BLaER1 treated with 17β-estradiol and CSF1 and Interleukin-3, amounts not matched to agents 10 nM and 100 nM (cell line): ENCODE data around the gene DNM3.
A peak's percentile ranks its signal among the peaks of the same experiment; 100 is the strongest.

Experiments
- H3K27ac ChIP-seq, 11 experiments: shearing (Covaris generic); formaldehyde crosslinking; 2 replicates each; pipeline ENCODE4 v1.8.1; 2022
- H3K27me3 ChIP-seq, 11 experiments: shearing (Covaris generic); formaldehyde crosslinking; 2 replicates each; pipeline ENCODE4 v1.8.1; 2022
- H3K36me3 ChIP-seq, 11 experiments: shearing (Covaris generic); formaldehyde crosslinking; 2 replicates each; pipeline ENCODE4 v1.8.1; 2022
- H3K4me1 ChIP-seq, 10 experiments: shearing (Covaris generic); formaldehyde crosslinking; 2 replicates each; pipeline ENCODE4 v1.8.1; 2022
- H3K4me2 ChIP-seq, 11 experiments: shearing (Covaris generic); formaldehyde crosslinking; 2 replicates each; pipeline ENCODE4 v1.8.1; 2022
- H3K4me3 ChIP-seq, 10 experiments: shearing (Covaris generic); formaldehyde crosslinking; 2 replicates each; pipeline ENCODE4 v1.8.1; 2022
- H3K9ac ChIP-seq, 11 experiments: shearing (Covaris generic); formaldehyde crosslinking; 2 replicates each; pipeline ENCODE4 v1.8.1; 2022
- H3K9me3 ChIP-seq, 11 experiments: shearing (Covaris generic); formaldehyde crosslinking; replicated peaks in 1 of 11; 2 replicates each; pipeline ENCODE4 v1.8.1; 2022
- H4K20me1 ChIP-seq, 11 experiments: shearing (Covaris generic); formaldehyde crosslinking; 2 replicates each; pipeline ENCODE4 v1.8.1; 2022
- Cebpa-rat ChIP-seq, 11 experiments: shearing (Covaris generic); IDR thresholded peaks; 2 replicates each; pipeline ENCODE4 v1.8.1; 2022

The DNM3 gene

GRCh38 chr1:172414331-172414730, 573.0 kb downstream of the DNM3 start:
- H3K27me3 ChIP-seq = no peaks in the 10 kb centered on the region
- H3K27ac ChIP-seq = no peak overlapping the region
- H4K20me1 ChIP-seq = no peaks in the 10 kb centered on the region
- H3K9ac ChIP-seq = no peak overlapping the region
- H3K4me3 ChIP-seq = no peak overlapping the region
- no peak for TF ChIP-seq Cebpa-rat (IDR thresholded peaks at IDR 0.05)
- H3K9me3 ChIP-seq = no peaks in the 10 kb centered on the region
- H3K4me2 ChIP-seq = no peak overlapping the region
- no peaks in the 10 kb centered on the region for H3K4me1 ChIP-seq
- H3K36me3 ChIP-seq = no peaks in the 10 kb centered on the region

- no peaks in the 10 kb centered on the region for H3K9me3 ChIP-seq
- no peaks in the 10 kb centered on the region for H3K4me1 ChIP-seq
- no peak for TF ChIP-seq Cebpa-rat (IDR thresholded peaks at IDR 0.05)
- no peaks in the 10 kb centered on the region for H3K27me3 ChIP-seq
- no peak overlapping the region for H3K27ac ChIP-seq
- H4K20me1 ChIP-seq = no peaks in the 10 kb centered on the region
- H3K9ac ChIP-seq = no peak overlapping the region
- H3K4me3 ChIP-seq = no peak overlapping the region
- H3K4me2 ChIP-seq = no peak overlapping the region
- no peaks in the 10 kb centered on the region for H3K36me3 ChIP-seq
These were observed 575.3 kb downstream of the DNM3 start for GRCh38 chr1:172416496-172417035.

GRCh38 chr1:172417557-172417956, 576.3 kb downstream of the DNM3 start:
- Histone ChIP-seq H3K9me3 (no peaks in the 10 kb centered on the region), H3K27me3 (no peaks in the 10 kb centered on the region), H3K36me3 (peaks cover 0 to 1% (median 0%) of the 10 kb centered on the region in 11 experiments; a peak in 2 of 22 replicates), H3K4me3 (no peak overlapping the region), H3K27ac (no peak overlapping the region), H3K4me2 (no peak overlapping the region), H3K4me1 (no peaks in the 10 kb centered on the region), H4K20me1 (no peaks in the 10 kb centered on the region; a peak in 2 of 22 replicates), H3K9ac (no peak overlapping the region)
- TF ChIP-seq Cebpa-rat (IDR thresholded peaks at IDR 0.05) = no peak

- no peaks in the 10 kb centered on the region for H3K9me3 ChIP-seq
- no peaks in the 10 kb centered on the region; a peak in 2 of 22 replicates for H4K20me1 ChIP-seq
- TF ChIP-seq Cebpa-rat (IDR thresholded peaks at IDR 0.05) = no peak
- no peak within 1 kb of the TSS for H3K4me3 ChIP-seq
- H3K4me2 ChIP-seq = no peak within 1 kb of the TSS
- H3K27me3 ChIP-seq = no peaks in the 10 kb centered on the region
- no peak within 1 kb of the TSS for H3K27ac ChIP-seq
- H3K36me3 ChIP-seq = peaks cover 0 to 4% (median 0%) of the 10 kb centered on the region in 11 experiments; a peak in 3 of 22 replicates
- H3K9ac ChIP-seq = no peak within 1 kb of the TSS
- H3K4me1 ChIP-seq = no peaks in the 10 kb centered on the region
These were observed 579.1 kb downstream of the DNM3 start, which contains the start of gene C1orf105 for GRCh38 chr1:172420385-172420784. TSS of gene C1orf105 (plus strand) at chr1:172420685. CDS start at chr1:172420886, 201 bp downstream.

- no peak overlapping the region for H3K4me2 ChIP-seq
- H3K27me3 ChIP-seq = no peaks in the 10 kb centered on the region
- no peak overlapping the region for H3K9ac ChIP-seq
- H3K9me3 ChIP-seq = no peaks in the 10 kb centered on the region
- no peak for TF ChIP-seq Cebpa-rat (IDR thresholded peaks at IDR 0.05)
- H4K20me1 ChIP-seq = no peaks in the 10 kb centered on the region; a peak in 2 of 22 replicates
- no peak overlapping the region for H3K4me3 ChIP-seq
- peaks cover 0 to 3% (median 1%) of the 10 kb centered on the region in 10 experiments; a peak in 9 of 20 replicates for H3K4me1 ChIP-seq
- H3K27ac ChIP-seq = no peak overlapping the region
- H3K36me3 ChIP-seq = peaks cover 0 to 4% (median 0%) of the 10 kb centered on the region in 11 experiments; a peak in 3 of 22 replicates
These were observed 580.8 kb downstream of the DNM3 start for GRCh38 chr1:172421974-172422604.

GRCh38 chr1:172423336-172423735, 582.0 kb downstream of the DNM3 start:
- Histone ChIP-seq H3K27me3 (no peaks in the 10 kb centered on the region), H3K4me2 (no peak overlapping the region), H3K9me3 (no peaks in the 10 kb centered on the region), H3K4me3 (no peak overlapping the region), H3K36me3 (peaks cover 0 to 4% (median 0%) of the 10 kb centered on the region in 11 experiments; a peak in 3 of 22 replicates), H4K20me1 (no peaks in the 10 kb centered on the region; a peak in 2 of 22 replicates), H3K9ac (no peak overlapping the region), H3K27ac (no peak overlapping the region), H3K4me1 (peaks cover 0 to 16% (median 8%) of the 10 kb centered on the region in 10 experiments; a peak in 12 of 20 replicates)
- TF ChIP-seq Cebpa-rat (IDR thresholded peaks at IDR 0.05) = no peak

GRCh38 chr1:172425339-172425738, 584.0 kb downstream of the DNM3 start:
- no peaks in the 10 kb centered on the region for H3K27me3 ChIP-seq
- H3K4me3 ChIP-seq = no peak overlapping the region
- no peak overlapping the region for H3K4me2 ChIP-seq
- no peak overlapping the region for H3K9ac ChIP-seq
- peaks cover 0 to 9% (median 0%) of the 10 kb centered on the region in 11 experiments; a peak in 4 of 22 replicates for H4K20me1 ChIP-seq
- no peak overlapping the region for H3K27ac ChIP-seq
- H3K4me1 ChIP-seq = peaks cover under 1 to 21% (median 11%) of the 10 kb centered on the region in 10 experiments; a peak in 19 of 20 replicates
- H3K9me3 ChIP-seq = no peaks in the 10 kb centered on the region
- no peak for TF ChIP-seq Cebpa-rat (IDR thresholded peaks at IDR 0.05)
- H3K36me3 ChIP-seq = peaks cover 0 to 4% (median 0%) of the 10 kb centered on the region in 11 experiments; a peak in 3 of 22 replicates

GRCh38 chr1:172427191-172427590, 585.9 kb downstream of the DNM3 start:
- no peak overlapping the region for H3K4me3 ChIP-seq
- H3K9ac ChIP-seq = no peak overlapping the region
- peak overlapping the region in 9 of 11 experiments; percentile 0 to 22 (median 10); a peak in 4 of 22 replicates for H3K4me2 ChIP-seq
- H3K36me3 ChIP-seq = peaks cover 0 to 4% (median 0%) of the 10 kb centered on the region in 11 experiments; a peak in 3 of 22 replicates
- no peaks in the 10 kb centered on the region for H3K27me3 ChIP-seq
- peaks cover 0 to 13% (median 0%) of the 10 kb centered on the region in 11 experiments; a peak in 5 of 22 replicates for H4K20me1 ChIP-seq
- no peaks in the 10 kb centered on the region for H3K9me3 ChIP-seq
- H3K27ac ChIP-seq = no peak overlapping the region; a peak in 1 of 22 replicates
- TF ChIP-seq Cebpa-rat (IDR thresholded peaks at IDR 0.05) = no peak
- peaks cover 19 to 39% (median 30%) of the 10 kb centered on the region in 10 experiments for H3K4me1 ChIP-seq

- Histone ChIP-seq H3K4me1 (peaks cover 19 to 40% (median 32%) of the 10 kb centered on the region in 10 experiments), H3K27ac (no peak overlapping the region), H3K9ac (no peak overlapping the region), H3K4me3 (no peak overlapping the region), H3K36me3 (no peaks in the 10 kb centered on the region), H3K9me3 (peaks cover 0 to 4% (median 0%) of the 10 kb centered on the region in 11 experiments; a peak in 4 of 22 replicates), H3K4me2 (no peak overlapping the region), H4K20me1 (peaks cover 0 to 13% (median 0%) of the 10 kb centered on the region in 11 experiments; a peak in 4 of 22 replicates), H3K27me3 (no peaks in the 10 kb centered on the region)
- no peak for TF ChIP-seq Cebpa-rat (IDR thresholded peaks at IDR 0.05)
These were observed 588.2 kb downstream of the DNM3 start for GRCh38 chr1:172429331-172430127.
